A673 (cell line): ENCODE measurements around the gene HDAC4.

Experiments used
- CTCF ChIP-seq: fragments of 300-800, 200-600 bp; sonication (generic); conservative IDR thresholded peaks from 2 replicates; pipeline ENCODE4 v1.5.1; 2017; ENCODE audit warnings: low read depth, mild to moderate bottlenecking, antibody characterized with exemption, low read length, moderate library complexity, mixed read lengths
- EZH2 ChIP-seq: fragments of 200-600 bp; sonication (generic); IDR thresholded peaks from 2 replicates; pipeline ENCODE4 v1.6.1; 2017; ENCODE audit warnings: borderline replicate concordance, low read depth, mild to moderate bottlenecking, mixed read lengths, antibody characterized with exemption, low read length; ENCODE audit not compliant: poor library complexity, severe bottlenecking

- TF ChIP-seq CTCF (no peak), EZH2 (no peak)
Measured at GRCh38 chr2:239021651-239022436, 379.0 kb downstream of the HDAC4 start.
